HFFc6 (cell line): ENCODE results near the gene GPHA2. TPM values are rescaled to one million over a fixed set of nuclear protein-coding genes. Genes with fewer than 3 reads are reported as not detected.
A peak's percentile ranks its signal among the peaks of the same experiment; 100 is the strongest.

Source experiments
- DNase-seq: peaks from one replicate; pipeline ENCODE4 v3.0.0-alpha.2; 2018
- H3K27ac Mint-ChIP-seq: 2 replicates; pipeline ENCODE4 v1.8.0; 2020; ENCODE audit warnings: mild to moderate bottlenecking, mixed read lengths
- H3K27me3 Mint-ChIP-seq: 2 replicates; pipeline ENCODE4 v1.8.0; 2021; ENCODE audit warnings: mild to moderate bottlenecking, moderate library complexity, mixed read lengths; ENCODE audit not compliant: insufficient read depth
- H3K36me3 Mint-ChIP-seq: 2 replicates; pipeline ENCODE4 v1.8.0; 2021; ENCODE audit warnings: low read depth, mixed read lengths
- H3K4me1 Mint-ChIP-seq: 2 replicates; pipeline ENCODE4 v1.8.0; 2020; ENCODE audit warnings: low read depth, mixed read lengths
- H3K4me3 Mint-ChIP-seq: 2 replicates; pipeline ENCODE4 v1.8.0; 2020; ENCODE audit warnings: mild to moderate bottlenecking, moderate library complexity, mixed read lengths
- H3K9me3 Mint-ChIP-seq: 2 replicates; pipeline ENCODE4 v1.8.0; 2020; ENCODE audit warnings: mild to moderate bottlenecking, mixed read lengths
- CTCF ChIP-seq: fragments of 200-600 bp; sonication (generic); IDR thresholded peaks from 2 replicates; pipeline ENCODE4 v1.5.0; 2021; ENCODE audit warnings: antibody characterized with exemption, mild to moderate bottlenecking
- total RNA-seq, 6 experiments: library from RNA; stranded (reverse); fragmentation: NEBNext Ultra II Directional; extraction: Animal tissue kit (Norgen Biotek cat#: 25700); gene quantifications; 2 replicates in 1 of 6; 3 replicates in 5 of 6; pipeline ENCODE4 v1.2.3, GENCODE V29; 2021

GPHA2 gene
- total RNA-seq, 6 experiments from 2014 or later: not detected

GRCh38 chr11:64969209-64969608 is 33.5 kb upstream of the GPHA2 start:
- TF ChIP-seq CTCF: no peak
- Mint-ChIP-seq H3K9me3 (no peaks in the 10 kb centered on the region), H3K27ac (peak overlapping the region; percentile 7; the same call in 1 of the 2 replicates), H3K4me1 (peaks cover 14% of the 10 kb centered on the region), H3K27me3 (peaks cover 7% of the 10 kb centered on the region), H3K36me3 (no peaks in the 10 kb centered on the region), H3K4me3 (no peak overlapping the region)
- DNase-seq: peak; percentile 61

GRCh38 chr11:64967375-64967774 is 31.7 kb upstream of the GPHA2 start:
- H3K9me3 Mint-ChIP-seq: no peaks in the 10 kb centered on the region

GRCh38 chr11:64963072-64963631 is 27.5 kb upstream of the GPHA2 start:
- H3K4me3 Mint-ChIP-seq: no peak overlapping the region
- H3K27me3 Mint-ChIP-seq: peaks cover 2% of the 10 kb centered on the region
- no peak for DNase-seq
- no peaks in the 10 kb centered on the region for H3K9me3 Mint-ChIP-seq
- peaks cover 8% of the 10 kb centered on the region for H3K4me1 Mint-ChIP-seq
- H3K36me3 Mint-ChIP-seq: no peaks in the 10 kb centered on the region
- no peak for TF ChIP-seq CTCF
- no peak overlapping the region for H3K27ac Mint-ChIP-seq

More at GRCh38 chr11:64967375-64967774, 31.7 kb upstream of the GPHA2 start:
- DNase-seq: no peak
- no peaks in the 10 kb centered on the region for H3K36me3 Mint-ChIP-seq
- no peaks in the 10 kb centered on the region; the same call in 1 of the 2 replicates for H3K27me3 Mint-ChIP-seq
- TF ChIP-seq CTCF: no peak
- no peak overlapping the region for H3K27ac Mint-ChIP-seq
- H3K4me1 Mint-ChIP-seq: peaks cover 14% of the 10 kb centered on the region
- no peak overlapping the region for H3K4me3 Mint-ChIP-seq

GRCh38 chr11:64960719-64961118 is 25.0 kb upstream of the GPHA2 start:
- no peaks in the 10 kb centered on the region for H3K9me3 Mint-ChIP-seq
- no peak overlapping the region for H3K27ac Mint-ChIP-seq
- H3K4me1 Mint-ChIP-seq: peaks cover 8% of the 10 kb centered on the region
- no peaks in the 10 kb centered on the region for H3K36me3 Mint-ChIP-seq
- no peak for DNase-seq
- no peak for TF ChIP-seq CTCF
- no peak overlapping the region for H3K4me3 Mint-ChIP-seq
- H3K27me3 Mint-ChIP-seq: peaks cover 6% of the 10 kb centered on the region; the same call in 1 of the 2 replicates

GRCh38 chr11:64959498-64959897 is 23.8 kb upstream of the GPHA2 start:
- Mint-ChIP-seq H3K36me3 (no peaks in the 10 kb centered on the region), H3K4me3 (no peak overlapping the region), H3K4me1 (peaks cover 8% of the 10 kb centered on the region), H3K27ac (no peak overlapping the region), H3K9me3 (no peaks in the 10 kb centered on the region), H3K27me3 (peaks cover 6% of the 10 kb centered on the region; the same call in 1 of the 2 replicates)
- no peak for TF ChIP-seq CTCF
- no peak for DNase-seq
